GM23248 (cell line): Measurements from ENCODE around the gene ARHGAP4.

Experiments used
- EZH2 ChIP-seq: fragments of 200-600 bp; sonication (generic); IDR thresholded peaks from 2 replicates; pipeline ENCODE4 v1.6.1; 2018; ENCODE audit warnings: antibody characterized with exemption, mild to moderate bottlenecking; ENCODE audit not compliant: insufficient read depth, poor library complexity, severe bottlenecking
- EZH2phosphoT487 ChIP-seq: fragments of 200-600 bp; sonication (generic); IDR thresholded peaks from 2 replicates; pipeline ENCODE4 v1.6.1; 2018; ENCODE audit warnings: antibody characterized with exemption, moderate library complexity, mild to moderate bottlenecking, low read depth; ENCODE audit not compliant: insufficient read depth

DNA sequence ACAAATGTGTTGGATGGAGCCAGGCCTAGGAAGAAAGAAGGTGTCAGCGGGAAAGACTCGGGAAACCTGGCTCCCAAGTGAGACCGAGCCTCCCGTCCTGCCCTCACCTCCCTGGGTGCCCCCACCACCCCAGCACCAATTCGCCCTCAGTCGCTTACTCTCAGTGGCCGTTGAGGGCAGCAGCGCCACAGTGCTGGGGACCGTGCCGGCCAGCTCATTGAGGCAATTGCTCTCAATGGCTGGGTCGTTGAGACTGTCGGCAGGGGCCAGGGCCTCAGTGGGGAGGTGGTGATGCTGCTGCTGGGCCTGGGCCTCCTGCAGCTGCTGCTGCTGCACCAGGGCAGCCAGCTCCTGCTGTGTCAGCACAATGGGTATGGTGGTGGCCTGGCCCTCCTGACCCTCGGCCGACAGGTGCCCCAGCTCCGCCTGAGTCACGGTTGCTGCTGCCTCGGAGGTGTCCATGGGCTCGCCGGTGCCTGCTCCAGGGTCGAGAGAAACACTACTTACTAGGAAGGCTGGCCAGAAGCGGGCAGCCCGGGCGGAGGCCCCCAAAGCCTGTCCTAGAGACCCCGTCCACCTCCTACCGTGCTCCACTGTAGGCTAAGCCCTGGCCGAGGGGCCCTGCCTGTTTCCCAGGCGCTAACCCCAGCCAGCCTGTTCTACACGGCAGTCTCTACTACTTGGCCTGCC, 25.8 kb upstream of the ARHGAP4 start:
- no peak for TF ChIP-seq EZH2
- TF ChIP-seq EZH2phosphoT487: no peak
